GM12872 (cell line): Measurements from ENCODE around the gene COPA.

Experiments
- CTCF ChIP-seq: IDR thresholded peaks from 3 replicates; pipeline ENCODE4 v1.5.1; 2011; ENCODE audit warnings: low read depth, mild to moderate bottlenecking, low read length, moderate library complexity; ENCODE audit not compliant: insufficient read depth

The COPA gene

DNA sequence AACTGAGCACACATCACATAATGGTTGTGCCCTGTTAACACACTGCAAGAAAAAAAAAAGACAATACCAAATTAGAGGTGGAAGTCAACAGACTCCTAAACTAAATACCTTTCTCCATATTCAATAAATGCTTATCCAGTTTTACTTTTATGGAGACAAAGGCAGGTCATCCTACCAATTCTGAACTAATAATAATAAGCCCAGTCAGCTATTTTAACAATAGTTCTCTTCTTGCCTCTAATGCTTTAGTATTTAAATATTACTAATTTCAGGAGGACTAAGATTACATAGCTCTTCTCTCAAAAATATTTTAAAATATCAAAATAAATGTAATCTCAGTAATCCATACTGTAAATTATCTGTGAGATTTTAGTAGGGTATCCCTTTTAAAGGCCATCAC, 10.5 kb downstream of the COPA start:
- no peak for TF ChIP-seq CTCF

DNA sequence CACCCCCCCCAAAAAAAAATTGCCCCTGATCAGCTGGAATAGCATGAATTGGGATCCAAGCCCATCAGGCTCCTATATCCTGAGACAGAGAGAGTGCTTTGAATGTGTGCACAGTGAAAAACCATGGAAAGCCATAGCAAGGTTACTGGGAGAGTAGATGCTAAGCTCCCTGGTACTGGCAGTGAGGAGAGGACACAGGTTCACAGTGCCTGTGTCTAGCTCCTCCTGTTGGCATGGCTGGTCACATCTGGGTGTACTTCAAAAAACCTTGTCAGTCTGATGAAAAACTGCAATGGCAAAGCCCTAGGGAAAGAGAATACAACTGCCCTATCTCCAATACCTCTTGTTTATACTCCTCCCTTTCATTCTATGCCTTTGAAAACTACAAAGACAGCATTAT, 12.9 kb downstream of the COPA start:
- no peak for TF ChIP-seq CTCF

- no peak for TF ChIP-seq CTCF
Observed at GRCh38 chr1:160328184-160328583, 14.9 kb downstream of the COPA start.

DNA sequence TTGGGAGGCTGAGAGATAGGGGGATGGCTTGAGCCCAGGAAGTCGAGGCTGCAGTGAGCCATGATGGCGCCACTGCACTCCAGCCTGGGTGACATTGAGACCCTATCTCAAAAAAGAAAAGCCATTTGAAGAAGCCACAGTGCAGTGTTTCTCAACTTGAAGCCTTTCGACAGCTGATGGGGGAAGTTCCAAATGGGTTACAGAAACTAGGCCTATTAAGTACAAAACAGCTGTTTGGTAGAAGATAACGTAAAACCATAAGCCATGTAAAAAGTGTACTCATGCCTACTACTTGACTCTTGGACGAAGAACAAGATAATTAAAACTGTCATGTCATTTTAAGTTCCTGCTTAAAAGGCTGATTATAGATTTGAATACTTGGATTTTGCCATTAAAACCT, 16.6 kb downstream of the COPA start:
- TF ChIP-seq CTCF = no peak

DNA sequence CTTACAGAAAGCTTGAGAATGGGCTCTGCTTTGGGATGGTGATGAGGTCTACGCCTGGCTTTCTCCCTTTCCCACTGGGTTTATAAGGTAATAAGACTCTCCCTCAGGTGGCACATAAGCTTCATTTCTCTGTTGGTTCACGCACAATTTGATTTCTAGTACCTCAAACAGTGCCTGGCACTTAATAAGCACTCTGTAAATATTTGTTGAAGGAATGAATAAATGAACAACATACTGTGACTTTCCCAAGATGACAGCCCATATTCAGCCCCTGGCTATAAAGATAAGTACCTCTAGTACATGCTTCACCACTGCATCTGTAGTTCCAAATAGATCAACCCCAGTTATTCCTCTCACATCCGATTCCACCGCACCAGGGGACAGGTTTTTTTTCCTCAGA, 17.8 kb downstream of the COPA start:
- no peak for TF ChIP-seq CTCF

GRCh38 chr1:160322831-160323230, 20.2 kb downstream of the COPA start:
- no peak for TF ChIP-seq CTCF

- TF ChIP-seq CTCF = no peak
Observed at GRCh38 chr1:160315359-160315758, 27.7 kb downstream of the COPA start.

- no peak for TF ChIP-seq CTCF
Observed at GRCh38 chr1:160309571-160309970, 33.5 kb downstream of the COPA start.
